ENCODE measurements around the gene GJB5. TPM values are rescaled to one million over a fixed set of nuclear protein-coding genes. Genes with fewer than 3 reads are reported as not detected.
"Not testable (repeated sequence)": the region's sequence is repeated elsewhere in the genome, so short reads cannot be mapped to it uniquely, and the experiment has no call there.

GJB5 gene
- polyA plus RNA-seq, 5 donors: 0.11 to 0.36 (median 0.17) TPM; not detected in 1

DNA sequence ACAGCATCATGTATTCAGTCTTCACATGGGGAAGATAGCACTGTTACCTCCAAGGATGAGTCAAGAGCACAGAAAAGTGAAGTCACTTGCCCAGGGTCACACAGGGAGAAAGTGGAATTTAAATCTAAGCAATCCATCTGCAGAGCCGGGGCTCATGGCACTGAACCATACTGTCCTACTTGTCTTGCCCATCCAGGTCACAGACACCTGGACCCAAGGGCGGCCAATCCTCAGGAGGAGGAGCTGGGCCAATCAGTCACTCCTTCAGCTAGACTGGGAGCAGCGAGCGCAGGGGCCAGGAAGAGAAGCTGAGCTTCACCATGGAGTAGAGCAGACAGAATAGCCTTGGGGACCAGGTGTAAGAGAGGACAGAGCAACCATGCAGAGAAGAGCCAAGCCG lies 9.2 kb upstream of the GJB5 start:
- no peak for DNase-seq

DNA sequence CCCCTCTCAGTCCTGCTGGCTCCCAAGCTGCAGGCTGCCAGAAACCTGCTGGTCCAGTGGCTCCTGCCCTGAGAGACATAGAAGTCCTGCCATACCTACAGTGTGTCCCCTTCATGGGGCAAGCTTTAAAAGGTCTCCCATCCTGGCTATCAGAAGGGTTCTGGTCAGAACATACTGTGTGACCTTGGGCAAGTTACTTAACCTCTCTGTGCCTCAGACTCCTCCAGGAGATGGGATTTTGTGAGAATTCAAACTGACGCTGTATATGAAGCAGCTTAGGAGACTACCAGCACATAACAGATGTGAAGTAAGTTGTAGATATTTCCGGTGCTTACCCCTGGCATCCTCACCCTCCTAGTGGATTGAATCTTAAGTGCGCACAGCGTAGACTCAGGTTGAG lies 8.7 kb upstream of the GJB5 start:
- no peak for DNase-seq

DNA sequence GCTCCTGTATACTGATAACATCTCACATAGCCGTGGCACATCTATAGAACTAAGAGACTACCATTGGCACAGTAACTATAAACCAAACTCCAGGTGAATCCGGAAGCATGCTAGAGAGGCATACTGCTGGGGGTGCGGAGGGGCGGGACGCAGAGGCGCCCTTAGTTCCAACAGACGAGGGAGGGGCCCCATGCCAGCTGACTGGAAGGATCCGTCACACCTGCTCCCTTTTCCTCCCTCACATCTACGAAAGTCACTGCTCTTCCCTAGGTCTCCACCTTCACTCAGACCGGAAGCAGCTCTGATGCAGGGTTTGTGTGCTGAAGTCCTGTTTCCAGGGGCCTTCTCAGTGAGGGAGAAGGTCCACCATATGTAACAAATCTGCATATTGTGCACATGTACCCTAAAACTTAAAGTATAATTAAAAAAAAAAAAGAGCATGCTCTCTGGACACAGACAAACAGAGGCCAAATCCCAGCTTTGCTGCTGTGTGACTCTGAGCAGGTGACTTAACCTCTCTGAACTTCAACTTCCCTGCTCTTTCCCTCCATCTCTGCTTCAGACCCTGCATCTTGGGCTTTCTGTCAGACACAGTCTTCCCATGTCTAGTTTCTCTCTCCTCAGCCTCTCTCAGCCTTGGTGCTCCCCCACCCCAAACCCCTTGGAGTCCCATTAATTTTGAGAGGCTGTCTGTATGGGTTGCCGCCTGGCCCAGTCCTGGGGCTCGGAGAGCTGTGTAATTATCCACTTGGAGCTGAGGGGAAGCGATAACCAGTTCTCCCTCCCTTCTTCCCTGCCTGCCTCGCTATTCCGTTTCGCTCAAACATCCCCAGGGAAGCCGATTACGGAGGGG lies 7.8 kb upstream of the GJB5 start:
- DNase-seq: no peak

DNA sequence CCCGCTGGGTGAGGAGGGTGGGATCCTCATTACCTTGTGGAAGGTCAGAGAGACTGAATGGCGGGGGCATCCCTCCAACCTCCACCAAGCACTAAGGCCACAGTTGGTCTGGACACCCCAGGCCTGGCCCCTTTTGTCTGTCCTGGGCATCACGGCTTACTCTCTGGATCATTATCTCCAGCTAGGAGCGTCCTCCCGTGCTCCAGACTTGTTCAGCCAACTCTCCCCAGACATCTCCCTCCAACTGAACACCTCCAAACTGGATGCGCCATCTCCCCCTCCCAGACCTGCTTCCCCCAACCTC lies 7.3 kb upstream of the GJB5 start:
- DNase-seq: no peak

DNA sequence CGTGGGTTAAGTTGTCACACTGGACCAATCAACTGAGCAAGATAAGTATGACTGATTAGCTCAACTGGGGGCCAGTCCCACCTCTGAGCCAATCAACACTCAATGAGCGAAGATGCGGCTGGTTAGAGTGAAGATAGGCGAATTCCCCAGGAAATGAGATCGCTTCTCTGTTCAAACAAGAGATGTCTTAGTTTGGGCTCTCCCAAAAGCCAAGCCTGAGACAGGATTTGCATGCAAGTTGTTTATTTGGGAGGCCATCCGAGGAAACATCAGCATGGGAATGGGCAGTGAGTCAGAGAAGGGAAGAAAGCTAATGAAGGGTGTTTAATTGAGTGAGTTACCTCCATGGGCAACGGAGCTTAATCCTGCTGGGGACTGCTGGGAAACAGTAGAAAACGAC lies 4.9 kb upstream of the GJB5 start:
- no peak for DNase-seq

DNA sequence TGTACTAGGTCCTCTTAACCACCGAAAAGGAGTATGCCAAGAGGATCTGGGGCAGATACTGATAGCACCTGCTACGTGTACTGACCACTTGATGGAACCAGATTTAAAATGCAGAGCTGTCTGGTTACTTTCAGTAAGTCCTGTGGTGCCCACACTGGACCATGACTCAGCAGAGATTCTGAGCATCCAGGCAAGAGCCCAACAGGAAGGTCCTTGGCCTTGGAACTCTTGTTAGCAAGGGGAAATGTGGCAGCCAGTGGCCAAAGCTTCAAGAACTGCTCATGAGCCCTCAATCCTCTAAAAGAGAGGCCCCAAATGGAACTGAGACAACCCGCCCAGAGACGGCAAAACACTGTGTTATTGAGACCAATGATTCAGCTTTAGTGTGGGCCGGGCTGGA lies 4.2 kb upstream of the GJB5 start:
- DNase-seq: no peak

DNA sequence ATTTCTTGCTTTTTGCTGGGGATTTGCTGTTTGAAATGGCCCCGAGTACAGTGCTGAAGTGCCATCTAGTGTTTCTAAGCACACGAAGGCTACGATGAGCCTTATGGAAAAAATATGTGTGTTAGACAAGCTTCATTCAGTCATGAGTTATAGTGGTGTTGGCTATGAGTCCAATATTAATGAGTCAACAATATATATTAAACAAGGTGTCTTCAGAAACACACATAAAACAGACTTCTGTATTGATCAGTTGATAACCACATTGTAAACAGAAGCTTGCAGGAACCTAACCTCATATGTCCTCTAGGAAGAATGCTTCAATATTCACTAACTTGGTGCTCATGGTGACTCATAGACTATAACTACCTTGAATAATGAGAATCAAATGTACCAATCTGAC lies 1.7 kb upstream of the GJB5 start:
- DNase-seq: no peak

DNA sequence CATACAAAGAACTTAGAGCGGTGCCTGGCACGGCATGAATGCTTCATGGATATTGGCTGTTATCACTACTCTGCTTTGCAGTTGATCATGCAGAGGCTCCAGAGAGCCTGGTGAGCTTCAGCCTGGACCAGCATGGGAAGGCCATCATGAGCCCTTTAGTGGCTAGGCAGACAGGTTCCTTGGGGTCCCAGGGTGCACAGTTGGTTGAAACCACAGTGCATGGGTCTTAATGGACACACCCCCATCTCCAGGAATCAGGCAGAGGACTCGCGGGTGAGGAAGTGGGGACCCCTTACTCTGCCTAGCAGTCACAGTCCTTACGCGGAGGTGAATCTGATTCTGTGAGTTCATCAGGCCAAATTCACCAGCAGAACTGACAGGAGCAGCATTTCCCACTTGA lies 1.1 kb downstream of the GJB5 start:
- DNase-seq: no peak

DNA sequence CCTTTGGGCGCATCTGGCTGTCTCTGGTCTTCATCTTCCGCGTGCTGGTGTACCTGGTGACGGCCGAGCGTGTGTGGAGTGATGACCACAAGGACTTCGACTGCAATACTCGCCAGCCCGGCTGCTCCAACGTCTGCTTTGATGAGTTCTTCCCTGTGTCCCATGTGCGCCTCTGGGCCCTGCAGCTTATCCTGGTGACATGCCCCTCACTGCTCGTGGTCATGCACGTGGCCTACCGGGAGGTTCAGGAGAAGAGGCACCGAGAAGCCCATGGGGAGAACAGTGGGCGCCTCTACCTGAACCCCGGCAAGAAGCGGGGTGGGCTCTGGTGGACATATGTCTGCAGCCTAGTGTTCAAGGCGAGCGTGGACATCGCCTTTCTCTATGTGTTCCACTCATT lies 2.5 kb downstream of the GJB5 start:
- no peak for DNase-seq

DNA sequence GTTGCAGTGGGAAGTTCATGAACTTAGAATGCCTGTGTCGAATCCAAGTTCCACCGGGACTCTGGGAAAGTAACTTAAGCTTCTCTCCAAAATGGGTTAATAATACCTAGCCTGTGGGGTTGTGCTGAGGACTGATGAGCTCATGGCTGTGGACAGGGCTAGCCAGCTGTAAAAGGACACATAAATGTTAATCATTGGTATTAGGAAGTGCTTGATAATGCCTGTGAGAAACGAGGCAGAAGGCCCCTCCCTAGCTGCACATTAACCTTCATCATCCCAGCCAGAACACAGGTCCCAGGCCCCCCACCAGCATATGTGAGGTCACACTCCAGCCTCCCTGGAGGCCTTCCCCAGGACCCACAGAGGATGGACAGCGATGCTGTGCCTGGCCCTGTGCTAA lies 3.9 kb downstream of the GJB5 start:
- no peak for DNase-seq

DNA sequence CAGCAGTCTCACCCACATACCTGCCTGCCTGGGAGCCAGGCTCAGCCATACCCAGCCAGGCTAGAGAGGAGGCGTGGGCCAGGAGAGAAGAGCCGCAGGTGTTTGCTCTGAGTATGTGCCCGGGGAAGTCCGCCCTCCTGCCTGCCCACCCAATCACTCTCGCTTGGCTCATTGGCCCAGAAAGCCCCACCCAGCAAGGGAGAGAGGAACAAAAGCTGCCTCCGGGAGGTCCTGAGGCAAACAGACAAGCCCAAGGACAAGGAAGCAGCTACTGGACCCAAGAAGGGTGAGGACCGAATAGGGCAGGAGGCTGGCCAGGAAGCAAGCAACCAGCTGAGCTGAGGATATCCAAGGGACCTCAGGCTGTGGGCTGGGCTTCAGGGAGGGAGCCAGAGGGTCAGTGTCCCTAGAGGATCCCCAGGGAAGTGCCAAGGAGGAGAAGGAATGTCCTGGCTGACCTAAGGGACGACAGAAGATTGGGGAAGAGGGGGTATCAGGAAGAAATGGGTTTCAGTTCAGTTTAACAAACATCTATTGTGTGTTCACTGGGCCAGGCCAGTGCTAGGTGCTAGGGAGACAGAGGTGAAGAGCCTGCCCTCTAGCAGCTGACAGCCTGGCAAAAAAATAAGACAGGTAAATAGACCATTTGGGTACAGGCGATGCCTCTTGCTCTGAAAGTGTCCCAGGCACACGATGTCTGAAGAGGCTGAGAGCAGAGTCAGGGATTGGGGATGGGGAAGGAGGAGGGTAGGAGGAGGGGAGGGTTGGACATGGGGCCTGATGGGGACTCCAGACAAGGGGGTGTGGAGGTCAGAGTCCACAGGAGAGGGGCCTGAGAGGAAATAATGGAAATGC lies 4.9 kb downstream of the GJB5 start, which contains the start of gene GJB4:
Gene GJB4 (plus strand): TSS at position 238 of the 855 bp plus-strand sequence. CDS start 1,515 bp downstream, outside the sequence.
- DNase-seq: no peak

DNA sequence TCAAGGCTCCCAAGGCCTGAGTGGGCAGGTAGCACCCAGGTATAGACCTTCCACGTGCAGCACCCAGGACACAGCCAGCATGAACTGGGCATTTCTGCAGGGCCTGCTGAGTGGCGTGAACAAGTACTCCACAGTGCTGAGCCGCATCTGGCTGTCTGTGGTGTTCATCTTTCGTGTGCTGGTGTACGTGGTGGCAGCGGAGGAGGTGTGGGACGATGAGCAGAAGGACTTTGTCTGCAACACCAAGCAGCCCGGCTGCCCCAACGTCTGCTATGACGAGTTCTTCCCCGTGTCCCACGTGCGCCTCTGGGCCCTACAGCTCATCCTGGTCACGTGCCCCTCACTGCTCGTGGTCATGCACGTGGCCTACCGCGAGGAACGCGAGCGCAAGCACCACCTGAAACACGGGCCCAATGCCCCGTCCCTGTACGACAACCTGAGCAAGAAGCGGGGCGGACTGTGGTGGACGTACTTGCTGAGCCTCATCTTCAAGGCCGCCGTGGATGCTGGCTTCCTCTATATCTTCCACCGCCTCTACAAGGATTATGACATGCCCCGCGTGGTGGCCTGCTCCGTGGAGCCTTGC lies 6.4 kb downstream of the GJB5 start:
- no peak for DNase-seq

DNA sequence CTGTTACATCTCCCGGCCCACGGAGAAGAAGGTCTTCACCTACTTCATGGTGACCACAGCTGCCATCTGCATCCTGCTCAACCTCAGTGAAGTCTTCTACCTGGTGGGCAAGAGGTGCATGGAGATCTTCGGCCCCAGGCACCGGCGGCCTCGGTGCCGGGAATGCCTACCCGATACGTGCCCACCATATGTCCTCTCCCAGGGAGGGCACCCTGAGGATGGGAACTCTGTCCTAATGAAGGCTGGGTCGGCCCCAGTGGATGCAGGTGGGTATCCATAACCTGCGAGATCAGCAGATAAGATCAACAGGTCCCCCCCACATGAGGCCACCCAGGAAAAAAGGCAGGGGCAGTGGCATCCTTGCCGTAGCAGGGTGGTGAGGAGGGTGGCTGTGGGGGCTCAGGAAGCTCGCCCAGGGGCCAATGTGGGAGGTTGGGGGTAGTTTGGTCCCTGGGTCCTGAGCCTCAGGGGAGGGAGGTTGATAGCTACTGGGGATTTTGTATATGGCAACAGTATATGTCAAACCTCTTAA lies 7.0 kb downstream of the GJB5 start:
- DNase-seq: no peak

DNA sequence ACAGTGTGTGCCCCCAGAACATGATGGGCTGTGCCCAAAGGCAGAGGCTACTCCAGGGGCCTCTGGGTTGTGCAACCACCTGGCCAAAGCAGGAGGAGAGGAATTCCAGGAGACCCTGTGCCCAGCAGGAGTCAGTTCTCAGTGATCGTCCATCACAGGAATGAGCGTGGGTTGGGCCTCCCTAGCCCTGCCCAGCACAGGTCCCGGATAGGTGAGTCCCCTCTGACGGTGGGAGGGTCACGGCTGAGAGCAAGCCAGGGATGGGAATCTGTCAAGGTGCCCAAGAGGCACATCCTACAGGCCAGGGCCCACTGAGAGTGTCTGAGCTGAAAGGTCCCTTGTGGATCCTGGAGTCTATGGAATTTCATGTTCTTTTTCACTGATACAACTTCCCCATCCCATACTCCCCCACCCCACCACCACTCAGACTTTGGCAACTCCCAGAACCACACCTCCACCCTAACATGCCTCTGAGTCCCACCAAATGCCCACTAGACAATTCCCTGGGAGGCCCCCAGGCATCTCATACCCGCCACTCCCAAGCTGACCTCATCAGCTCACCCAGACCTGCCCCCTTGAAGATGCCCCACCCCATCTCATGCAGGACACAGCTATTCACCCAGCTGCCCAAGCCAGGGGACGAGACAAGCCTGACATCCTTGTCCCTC lies 7.8 kb downstream of the GJB5 start:
- no peak for DNase-seq

DNA sequence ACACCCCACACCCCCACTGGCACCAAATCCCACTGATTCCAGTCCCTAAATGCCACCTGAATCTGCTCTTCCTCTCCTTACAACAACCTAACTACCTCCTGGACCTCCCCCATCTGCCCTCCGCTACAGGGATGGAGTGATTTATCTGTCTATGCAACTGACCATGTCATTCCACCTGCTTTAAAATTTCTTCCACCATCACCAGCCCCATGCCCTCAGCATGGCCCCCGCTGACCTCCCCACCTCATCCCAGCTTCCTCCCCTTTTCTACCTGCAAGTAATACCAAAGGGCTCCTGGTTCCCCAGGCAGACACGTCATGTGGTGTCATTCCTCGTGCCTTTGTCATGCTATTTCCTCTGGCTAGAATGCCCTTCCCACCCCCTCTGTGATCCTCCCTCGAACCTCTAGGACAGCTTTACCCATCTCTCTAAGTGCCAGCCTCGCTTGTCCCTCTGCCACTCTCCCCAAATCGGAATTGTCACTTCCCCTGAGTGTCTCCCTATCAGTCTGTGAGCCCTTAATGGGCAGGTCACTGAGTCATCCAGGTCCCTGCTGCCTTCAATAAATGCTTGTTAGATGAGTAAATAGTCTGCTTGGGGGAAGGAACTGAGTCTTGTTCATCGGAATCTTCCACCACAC lies 8.4 kb downstream of the GJB5 start:
- DNase-seq: no peak

DNA sequence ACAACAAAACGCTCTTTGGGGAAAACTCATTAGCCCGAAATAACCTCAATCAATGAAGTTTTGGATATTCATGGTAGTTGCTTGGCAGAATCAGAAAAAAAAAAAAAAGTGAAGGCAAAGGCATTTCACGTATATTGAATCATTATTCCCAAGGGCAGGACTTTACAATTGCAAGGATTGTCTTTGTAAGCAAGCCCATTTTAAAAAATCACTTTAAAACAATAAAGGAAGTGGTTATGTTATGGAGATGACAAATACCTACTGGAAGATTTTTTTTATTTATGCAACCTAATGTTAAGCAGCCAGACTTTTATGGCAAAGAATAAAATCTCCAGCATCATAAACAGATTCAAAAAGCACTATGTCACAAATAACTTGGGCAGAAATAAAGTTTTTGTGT lies 14.0 kb downstream of the GJB5 start:
- no peak for DNase-seq

DNA sequence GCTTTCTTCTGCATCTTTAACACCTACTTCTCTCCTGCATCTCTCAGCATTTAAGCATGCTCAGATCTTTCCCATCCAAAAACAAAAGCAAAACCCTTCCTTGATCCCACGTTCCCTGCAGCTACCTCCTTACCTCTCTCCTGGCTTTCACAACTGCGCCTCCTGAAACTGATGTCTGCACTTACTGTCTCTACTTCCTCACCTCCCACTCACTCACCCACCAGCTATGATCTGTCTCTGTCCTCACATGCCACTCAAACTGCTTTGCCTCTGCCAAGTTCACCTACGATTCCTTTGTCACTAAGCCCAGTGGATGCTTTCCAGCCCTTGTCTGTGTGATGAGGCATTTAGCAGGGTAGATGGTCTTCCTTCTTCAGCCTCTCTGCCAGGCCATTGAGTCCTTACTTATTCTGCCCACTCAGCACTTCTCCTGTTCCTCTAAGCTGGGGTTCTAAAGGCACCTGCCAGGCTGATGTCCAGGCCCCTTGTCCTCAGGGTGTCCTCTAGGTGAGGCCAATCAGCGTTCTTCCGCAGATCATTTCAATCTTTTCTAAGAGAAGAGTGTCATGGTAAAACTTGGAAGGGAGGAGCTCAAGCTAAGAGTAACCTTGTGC lies 16.2 kb downstream of the GJB5 start:
- DNase-seq: no peak

DNA sequence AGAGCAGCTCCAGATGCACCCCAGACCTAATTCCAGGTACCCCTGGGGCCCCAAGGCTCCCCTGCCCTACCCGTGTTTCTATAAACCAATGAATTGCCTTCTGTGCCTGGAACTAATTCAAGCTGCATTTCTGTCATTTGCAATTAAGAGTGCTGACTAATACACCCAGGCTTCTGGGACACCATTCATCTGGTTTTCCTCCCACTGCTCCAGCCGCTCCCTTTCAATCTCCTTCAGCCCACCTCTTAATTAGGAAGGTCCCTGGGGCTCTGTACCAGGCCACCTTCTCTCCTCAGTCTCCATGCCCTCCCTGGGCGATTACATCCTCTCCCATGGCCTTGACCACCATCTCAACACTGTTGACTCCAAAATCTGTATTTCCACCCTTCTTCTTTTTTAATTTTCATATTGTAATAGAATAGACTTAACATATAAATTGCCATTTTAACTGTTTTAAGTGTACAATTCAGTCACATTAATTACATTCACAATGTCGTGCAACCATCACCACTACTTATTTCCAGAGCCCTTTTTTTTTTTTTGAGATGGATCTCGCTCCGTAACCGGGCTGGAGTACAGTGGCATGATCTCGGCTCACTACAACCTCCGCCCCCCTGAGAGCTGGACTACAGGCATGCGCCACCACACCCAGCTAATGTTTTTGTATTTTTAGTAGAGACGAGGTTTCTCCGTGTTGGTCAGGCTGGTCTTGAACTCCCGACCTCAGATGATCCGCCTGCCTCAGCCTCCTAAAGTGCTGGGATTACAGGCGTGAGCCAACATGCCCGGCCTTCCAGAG lies 16.9 kb downstream of the GJB5 start:
- no peak for DNase-seq

DNA sequence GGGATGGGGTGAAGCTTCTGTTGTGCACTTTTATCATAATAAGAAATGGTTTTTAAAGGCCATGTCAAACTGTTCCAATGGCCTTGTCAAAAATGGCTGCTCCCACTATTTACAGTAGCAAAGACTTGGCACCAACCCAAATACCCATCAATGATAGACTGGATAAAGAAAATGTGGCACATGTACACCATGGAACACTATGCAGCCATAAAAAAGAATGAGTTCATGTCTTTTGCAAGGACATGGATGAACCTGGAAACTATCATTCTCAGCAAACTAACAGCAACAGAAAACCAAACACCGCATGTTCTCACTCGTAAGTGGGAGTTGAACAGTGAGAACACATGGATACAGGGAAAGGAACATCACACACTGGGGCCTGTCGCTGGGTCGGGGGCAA lies 18.3 kb downstream of the GJB5 start:
- DNase-seq: not testable (repeated sequence)

DNA sequence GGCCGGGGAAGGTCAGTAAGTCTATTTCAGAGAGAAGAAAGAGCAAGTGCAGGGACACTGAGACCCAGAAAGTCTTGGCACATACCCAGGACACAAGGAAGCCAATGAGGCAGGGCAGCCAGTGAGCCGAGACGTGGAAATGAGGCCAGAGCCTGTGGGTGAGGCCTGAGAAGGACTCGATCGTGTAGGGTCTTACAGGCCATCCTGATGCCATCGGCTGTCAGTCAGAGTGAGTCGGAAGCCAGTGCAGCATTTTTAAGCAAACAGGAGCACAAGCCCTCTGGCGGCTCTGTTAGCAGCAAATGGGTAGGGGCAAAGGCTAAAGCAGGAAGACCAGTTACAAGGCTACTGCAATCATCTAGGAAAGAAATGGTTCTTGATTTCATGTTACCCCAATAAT lies 20.1 kb downstream of the GJB5 start:
- DNase-seq: no peak
